Esophagus (tissue), 2 donors: ENCODE data around the gene MPP3. TPM values are rescaled to one million over a fixed set of nuclear protein-coding genes. Genes with fewer than 3 reads are reported as not detected.

ENCODE experiments used
- H3K27ac ChIP-seq, 2 donors: one replicate each; pipeline ENCODE4 v1.5.1; 2013; ENCODE audit warnings: low read depth in 2 of 2, mild to moderate bottlenecking in 2 of 2, inconsistent platforms in 1 of 2, low read length in 1 of 2, moderate library complexity in 1 of 2
- H3K27me3 ChIP-seq, 2 donors: one replicate each; pipeline ENCODE4 v1.6.1; 2013; ENCODE audit warnings: low read length in 2 of 2, control low read depth in 1 of 2, mild to moderate bottlenecking in 1 of 2; ENCODE audit not compliant: insufficient read depth in 2 of 2, control insufficient read depth in 1 of 2
- H3K36me3 ChIP-seq, 2 donors: one replicate each; pipeline ENCODE4 v1.6.1; 2013; ENCODE audit warnings: low read length in 1 of 2; ENCODE audit not compliant: control insufficient read depth in 2 of 2, insufficient read depth in 2 of 2
- H3K4me1 ChIP-seq, 2 donors: one replicate each; pipeline ENCODE4 v1.6.1; 2013; ENCODE audit warnings: low read length in 1 of 2; ENCODE audit not compliant: control insufficient read depth in 2 of 2, insufficient read depth in 2 of 2
- H3K4me3 ChIP-seq, 2 donors: one replicate each; pipeline ENCODE4 v1.5.1; 2013; ENCODE audit warnings: low read length in 2 of 2, mild to moderate bottlenecking in 2 of 2, low read depth in 1 of 2, moderate library complexity in 1 of 2
- H3K9me3 ChIP-seq, 2 donors: one replicate each; pipeline ENCODE4 v1.6.1; 2013; ENCODE audit warnings: mild to moderate bottlenecking in 2 of 2, low read depth in 1 of 2, low read length in 1 of 2, moderate library complexity in 1 of 2; ENCODE audit not compliant: control insufficient read depth in 2 of 2, insufficient read depth in 1 of 2
- WGBS, 2 donors: extraction: QIAGEN DNeasy Blood & Tissue Kit; methylation state at CpG; one replicate each; pipeline ENCODE4 v1.1.7; 2013; 5-methylcytosine and 5-hydroxymethylcytosine counted together
- polyA plus RNA-seq, 2 donors: library from polyadenylated mRNA; stranded (reverse); fragments of 200-250 nt; gene quantifications; one replicate each; pipeline ENCODE4 v1.2.3, GENCODE V29; 2013
- donor health status: healthy with polysubstance abuse.
- donor health status: Bipolar disorder and iron deficiency.

MPP3 gene
- polyA plus RNA-seq, 2 donors = 5.6 to 9.6 TPM

GRCh38 chr17:43812396-43813265 is 20.3 kb downstream of the MPP3 start:
- Histone ChIP-seq H3K27me3 (no peaks in the 10 kb centered on the region), H3K4me1 (no peaks in the 10 kb centered on the region), H3K4me3 (no peak overlapping the region), H3K36me3 (peaks cover 0 to 2% of the 10 kb centered on the region in 2 donors), H3K9me3 (peaks cover 0 to 1% of the 10 kb centered on the region in 2 donors), H3K27ac (no peak overlapping the region)
- 89 to 93% methylated on average over 10 of the region's 10 CpGs for WGBS, 2 donors

GRCh38 chr17:43810823-43811222 is 22.1 kb downstream of the MPP3 start:
- Histone ChIP-seq H3K27me3 (no peaks in the 10 kb centered on the region), H3K4me3 (no peak overlapping the region), H3K36me3 (peaks cover 0 to 2% of the 10 kb centered on the region in 2 donors), H3K27ac (no peak overlapping the region), H3K9me3 (peaks cover 0 to 1% of the 10 kb centered on the region in 2 donors), H3K4me1 (no peaks in the 10 kb centered on the region)
- 89 to 92% methylated on average over 5 of the region's 5 CpGs for WGBS, 2 donors

- Histone ChIP-seq H3K36me3 (peaks cover 0 to 2% of the 10 kb centered on the region in 2 donors), H3K27me3 (no peaks in the 10 kb centered on the region), H3K27ac (no peak overlapping the region), H3K9me3 (peaks cover 0 to 1% of the 10 kb centered on the region in 2 donors), H3K4me1 (no peaks in the 10 kb centered on the region), H3K4me3 (no peak overlapping the region)
- WGBS, 2 donors = 88 to 91% methylated on average over 4 of the region's 4 CpGs
These were observed 22.7 kb downstream of the MPP3 start for GRCh38 chr17:43810226-43810715.

GRCh38 chr17:43809121-43809520 is 23.8 kb downstream of the MPP3 start:
- Histone ChIP-seq H3K36me3 (peaks cover 0 to 2% of the 10 kb centered on the region in 2 donors), H3K27me3 (no peaks in the 10 kb centered on the region), H3K27ac (no peak overlapping the region), H3K4me3 (no peak overlapping the region), H3K9me3 (peaks cover 0 to 1% of the 10 kb centered on the region in 2 donors), H3K4me1 (no peaks in the 10 kb centered on the region)
- 92% methylated on average over 5 of the region's 5 CpGs for WGBS, 2 donors

GRCh38 chr17:43808076-43808475 is 24.9 kb downstream of the MPP3 start:
- H3K4me1 ChIP-seq = no peaks in the 10 kb centered on the region
- H3K9me3 ChIP-seq = peaks cover 0 to 1% of the 10 kb centered on the region in 2 donors
- H3K4me3 ChIP-seq = no peak overlapping the region
- WGBS, 2 donors = 83 to 89% methylated on average over 4 of the region's 4 CpGs
- no peaks in the 10 kb centered on the region for H3K27me3 ChIP-seq
- no peak overlapping the region for H3K27ac ChIP-seq
- H3K36me3 ChIP-seq = peaks cover 0 to 2% of the 10 kb centered on the region in 2 donors

- no peaks in the 10 kb centered on the region for H3K4me1 ChIP-seq
- no peak overlapping the region for H3K27ac ChIP-seq
- no peaks in the 10 kb centered on the region for H3K9me3 ChIP-seq
- H3K36me3 ChIP-seq = peaks cover 4% of the 10 kb centered on the region in 2 donors
- H3K27me3 ChIP-seq = no peaks in the 10 kb centered on the region
- H3K4me3 ChIP-seq = no peak overlapping the region
These were observed 27.8 kb downstream of the MPP3 start for GRCh38 chr17:43805117-43805516.

GRCh38 chr17:43803758-43804157 is 29.2 kb downstream of the MPP3 start:
- WGBS, 2 donors = 57 to 58% methylated on average over 4 of the region's 4 CpGs
- Histone ChIP-seq H3K27ac (no peak overlapping the region), H3K27me3 (no peaks in the 10 kb centered on the region), H3K4me3 (no peak overlapping the region), H3K4me1 (no peaks in the 10 kb centered on the region), H3K9me3 (no peaks in the 10 kb centered on the region), H3K36me3 (peaks cover 4% of the 10 kb centered on the region in 2 donors)

GRCh38 chr17:43801844-43802243 is 31.1 kb downstream of the MPP3 start:
- WGBS, 2 donors = 77 to 81% methylated on average over 3 of the region's 3 CpGs

GRCh38 chr17:43800736-43801135 is 32.2 kb downstream of the MPP3 start:
- H3K4me3 ChIP-seq = no peak overlapping the region
- WGBS, 2 donors = 82 to 89% methylated on average over 3 of the region's 3 CpGs
- H3K27me3 ChIP-seq = no peaks in the 10 kb centered on the region
- no peaks in the 10 kb centered on the region for H3K9me3 ChIP-seq
- peaks cover 4% of the 10 kb centered on the region in 2 donors for H3K36me3 ChIP-seq
- H3K4me1 ChIP-seq = no peaks in the 10 kb centered on the region
- H3K27ac ChIP-seq = no peak overlapping the region

More at GRCh38 chr17:43801844-43802243, 31.1 kb downstream of the MPP3 start:
- H3K9me3 ChIP-seq = no peaks in the 10 kb centered on the region
- no peak overlapping the region for H3K4me3 ChIP-seq
- no peaks in the 10 kb centered on the region for H3K27me3 ChIP-seq
- no peak overlapping the region for H3K27ac ChIP-seq
- H3K36me3 ChIP-seq = peaks cover 4% of the 10 kb centered on the region in 2 donors
- H3K4me1 ChIP-seq = no peaks in the 10 kb centered on the region

GRCh38 chr17:43799047-43799446 is 33.9 kb downstream of the MPP3 start:
- no peaks in the 10 kb centered on the region for H3K4me1 ChIP-seq
- H3K4me3 ChIP-seq = no peak overlapping the region
- H3K36me3 ChIP-seq = peaks cover 4% of the 10 kb centered on the region in 2 donors
- no peaks in the 10 kb centered on the region for H3K9me3 ChIP-seq
- H3K27ac ChIP-seq = no peak overlapping the region
- no peaks in the 10 kb centered on the region for H3K27me3 ChIP-seq
- 75 to 77% methylated on average over 2 of the region's 2 CpGs for WGBS, 2 donors
